Suprapubic skin (tissue), 4 donors: ENCODE measurements around the gene RNF150. TPM values are rescaled to one million over a fixed set of nuclear protein-coding genes. Genes with fewer than 3 reads are reported as not detected.

ENCODE experiments used
- DNase-seq, 2 donors: peaks; one replicate each; pipeline ENCODE4 v3.0.0-alpha.2; 2019; ENCODE audit warnings: low spot score in 2 of 2
- H3K27ac ChIP-seq: fragments of 200-600 bp; sonication (generic); one replicate; pipeline ENCODE4 v1.5.1; 2019
- H3K27me3 ChIP-seq: fragments of 200-600 bp; sonication (generic); one replicate; pipeline ENCODE4 v1.5.1; 2019
- H3K36me3 ChIP-seq: fragments of 200-600 bp; sonication (generic); one replicate; pipeline ENCODE4 v1.5.1; 2019
- H3K4me1 ChIP-seq: fragments of 200-600 bp; sonication (generic); one replicate; pipeline ENCODE4 v1.5.1; 2019
- H3K4me3 ChIP-seq: fragments of 200-600 bp; sonication (generic); one replicate; pipeline ENCODE4 v1.5.1; 2019; ENCODE audit warnings: mild to moderate bottlenecking
- H3K9me3 ChIP-seq: fragments of 200-600 bp; sonication (generic); one replicate; pipeline ENCODE4 v1.5.1; 2019
- CTCF ChIP-seq, 2 donors: fragments of 200-600 bp in 1 of 2; fragments of 450-650 bp in 1 of 2; sonication (generic) in 1 of 2; IDR thresholded peaks; one replicate each; pipeline ENCODE4 v1.5.1; 2016 to 2019; ENCODE audit warnings: antibody characterized with exemption in 2 of 2, mild to moderate bottlenecking in 1 of 2, moderate library complexity in 1 of 2
- EP300 ChIP-seq: sonication (generic); formaldehyde crosslinking; IDR thresholded peaks from one replicate; pipeline ENCODE4 v1.6.1; 2017; ENCODE audit warnings: antibody characterized with exemption
- POLR2A ChIP-seq, 2 donors: fragments of 450-650 bp; IDR thresholded peaks; one replicate each; pipeline ENCODE4 v1.6.1; 2017; ENCODE audit warnings: antibody characterized with exemption in 2 of 2, mild to moderate bottlenecking in 2 of 2, moderate library complexity in 2 of 2
- POLR2AphosphoS5 ChIP-seq, 3 donors: sonication (generic); formaldehyde crosslinking; IDR thresholded peaks; one replicate each; pipeline ENCODE4 v1.6.1; 2017; ENCODE audit warnings: antibody characterized with exemption in 3 of 3
- WGBS: methylation state at CpG from one replicate; pipeline ENCODE4 v1.1.5; 2018; 5-methylcytosine and 5-hydroxymethylcytosine counted together
- total RNA-seq, 4 donors: library from RNA; depleted of rRNA; stranded (reverse); fragments of >200 nt; gene quantifications; one replicate each; pipeline ENCODE4 v1.1.0, GENCODE V29; 2016

RNF150 gene
- total RNA-seq, 4 donors from 2014 or later, result 0.83 to 4.0 (median 2.6) TPM

DNA sequence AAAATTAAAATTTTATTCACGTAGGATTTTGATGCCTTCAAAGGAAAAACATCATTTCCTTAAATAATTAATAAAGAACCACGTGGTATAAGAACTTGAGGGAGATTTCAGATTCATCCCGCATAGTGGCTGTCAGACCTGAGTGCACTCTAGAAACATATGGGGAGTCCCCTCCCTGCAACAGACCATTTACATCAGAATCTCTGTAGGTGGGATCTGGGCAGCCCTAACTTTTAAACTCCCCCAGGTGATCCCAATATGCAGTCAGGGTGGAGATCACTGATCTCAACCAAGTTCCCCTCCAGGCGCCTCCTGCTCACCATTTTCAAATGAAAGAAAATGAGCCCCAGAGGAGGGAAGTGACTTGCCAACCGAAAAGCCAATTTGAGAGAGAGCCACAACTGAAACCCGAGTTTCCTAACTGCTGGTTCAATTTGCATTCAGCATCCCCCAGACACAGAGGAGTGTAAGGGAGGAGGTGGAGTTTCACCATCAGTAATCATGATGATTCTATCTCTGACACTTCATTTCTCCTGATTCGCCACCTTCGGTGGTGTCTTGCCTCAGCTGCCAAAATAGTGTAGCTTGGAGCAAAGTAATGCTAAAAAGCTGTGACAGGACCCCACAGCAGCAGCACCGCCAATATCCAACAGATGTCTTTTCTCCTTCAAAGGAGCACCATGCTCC is 11.4 kb downstream of the RNF150 start:
- WGBS, result 58% methylated on average over 9 of the region's 9 CpGs
- Histone ChIP-seq H3K4me1 (no peaks in the 10 kb centered on the region), H3K36me3 (no peaks in the 10 kb centered on the region), H3K4me3 (no peak overlapping the region), H3K9me3 (no peaks in the 10 kb centered on the region), H3K27me3 (no peaks in the 10 kb centered on the region), H3K27ac (no peak overlapping the region)
- no peak for DNase-seq
- no peak for TF ChIP-seq POLR2A (IDR thresholded peaks at IDR 0.05)

DNA sequence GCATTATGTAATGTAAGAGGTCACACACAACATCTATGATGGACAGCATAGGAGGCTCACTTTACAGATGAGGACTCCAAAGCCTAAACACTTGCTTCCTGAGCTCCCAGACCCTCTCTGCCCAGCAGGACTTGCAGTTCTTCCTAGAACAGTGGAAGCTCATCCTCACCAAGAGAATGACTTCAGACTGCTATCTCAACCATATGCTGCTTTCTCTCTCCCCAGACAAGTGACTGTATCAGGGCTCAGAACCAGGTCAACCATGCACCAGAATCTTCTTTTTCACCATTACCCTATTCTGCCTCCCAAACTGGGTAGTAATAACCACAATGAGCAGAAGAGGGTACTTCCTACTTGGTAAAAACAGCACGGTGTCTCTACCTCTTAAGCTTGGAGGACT is 12.2 kb downstream of the RNF150 start:
- H3K27me3 ChIP-seq, result no peaks in the 10 kb centered on the region
- DNase-seq, result no peak
- H3K4me1 ChIP-seq, result no peaks in the 10 kb centered on the region
- no peak overlapping the region for H3K4me3 ChIP-seq
- H3K27ac ChIP-seq, result no peak overlapping the region
- no peaks in the 10 kb centered on the region for H3K9me3 ChIP-seq
- 82% methylated on average over 1 of the region's 1 CpG for WGBS
- H3K36me3 ChIP-seq, result no peaks in the 10 kb centered on the region
- TF ChIP-seq POLR2A (IDR thresholded peaks at IDR 0.05) (no peak), POLR2AphosphoS5 (IDR thresholded peaks at IDR 0.05) (no peak), CTCF (IDR thresholded peaks at IDR 0.05) (no peak), EP300 (no peak)

DNA sequence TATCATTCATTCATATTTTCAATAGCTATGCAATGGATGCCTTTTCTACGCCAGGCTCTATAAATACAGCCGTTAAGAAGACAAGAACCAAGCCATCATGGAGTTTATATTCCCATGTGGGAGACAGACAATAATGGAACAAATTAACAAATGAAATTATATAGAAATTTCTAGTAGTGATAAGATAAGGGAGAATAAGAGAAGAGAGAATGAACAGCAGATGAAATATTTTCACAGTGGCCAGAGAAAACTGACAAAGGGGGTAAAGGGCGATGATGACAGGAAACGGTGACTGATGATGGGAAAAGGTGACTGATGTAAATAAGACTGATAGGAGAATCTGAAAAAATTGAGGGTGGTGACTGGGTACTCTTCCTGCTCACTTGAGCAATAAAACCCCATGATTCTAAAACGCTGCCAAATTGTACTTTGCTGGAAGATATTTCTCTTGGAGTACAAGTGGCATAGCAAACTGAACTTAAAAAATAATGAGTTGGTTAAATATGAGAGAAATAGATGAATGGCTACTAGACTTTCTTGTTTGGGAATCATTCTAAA is 13.2 kb downstream of the RNF150 start:
- 82% methylated on average over 5 of the region's 5 CpGs for WGBS
- H3K36me3 ChIP-seq, result no peaks in the 10 kb centered on the region
- DNase-seq, result no peak
- TF ChIP-seq EP300 (no peak), POLR2AphosphoS5 (IDR thresholded peaks at IDR 0.05) (no peak), POLR2A (IDR thresholded peaks at IDR 0.05) (no peak), CTCF (IDR thresholded peaks at IDR 0.05) (no peak)
- no peaks in the 10 kb centered on the region for H3K4me1 ChIP-seq
- H3K27me3 ChIP-seq, result no peaks in the 10 kb centered on the region
- H3K4me3 ChIP-seq, result no peak overlapping the region
- no peaks in the 10 kb centered on the region for H3K9me3 ChIP-seq
- no peak overlapping the region for H3K27ac ChIP-seq

GRCh38 chr4:141119071-141119470 is 14.2 kb downstream of the RNF150 start:
- WGBS, result 87% methylated on average over 1 of the region's 1 CpG
- no peak overlapping the region for H3K4me3 ChIP-seq
- H3K27me3 ChIP-seq, result no peaks in the 10 kb centered on the region
- no peak for DNase-seq
- TF ChIP-seq CTCF (IDR thresholded peaks at IDR 0.05) (no peak), POLR2AphosphoS5 (IDR thresholded peaks at IDR 0.05) (no peak), POLR2A (IDR thresholded peaks at IDR 0.05) (no peak), EP300 (no peak)
- H3K36me3 ChIP-seq, result no peaks in the 10 kb centered on the region
- no peaks in the 10 kb centered on the region for H3K4me1 ChIP-seq
- H3K9me3 ChIP-seq, result no peaks in the 10 kb centered on the region
- H3K27ac ChIP-seq, result no peak overlapping the region

DNA sequence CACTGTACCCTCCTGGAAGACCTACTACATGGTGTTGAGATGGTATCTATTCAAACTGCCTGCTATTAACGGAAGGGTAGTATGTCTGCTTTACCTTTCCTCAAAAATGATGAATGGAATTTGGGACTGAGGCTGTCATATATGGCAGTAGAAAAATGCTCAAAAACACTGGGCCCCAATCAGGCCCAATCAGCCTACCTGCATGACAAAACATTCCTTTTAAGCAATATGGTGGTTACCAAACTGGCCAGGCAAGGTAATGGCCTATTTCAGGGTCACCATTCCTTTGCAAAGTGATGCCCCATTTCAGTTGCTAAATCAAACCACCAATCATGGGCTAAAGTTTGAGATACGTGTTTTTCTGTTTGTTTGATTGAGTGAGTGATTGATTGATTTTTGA is 14.9 kb downstream of the RNF150 start:
- no peak overlapping the region for H3K4me3 ChIP-seq
- H3K4me1 ChIP-seq, result no peaks in the 10 kb centered on the region
- H3K27me3 ChIP-seq, result no peaks in the 10 kb centered on the region
- TF ChIP-seq POLR2AphosphoS5 (IDR thresholded peaks at IDR 0.05), result no peak
- no peak for TF ChIP-seq POLR2A (IDR thresholded peaks at IDR 0.05)
- TF ChIP-seq EP300, result no peak
- H3K9me3 ChIP-seq, result no peaks in the 10 kb centered on the region
- H3K36me3 ChIP-seq, result no peaks in the 10 kb centered on the region
- H3K27ac ChIP-seq, result no peak overlapping the region
- 97% methylated on average over 2 of the region's 2 CpGs for WGBS
- no peak for DNase-seq

- H3K4me1 ChIP-seq, result no peaks in the 10 kb centered on the region
- H3K27me3 ChIP-seq, result no peaks in the 10 kb centered on the region
- 83% methylated on average over 1 of the region's 1 CpG for WGBS
- no peak overlapping the region for H3K27ac ChIP-seq
- DNase-seq, result no peak
- TF ChIP-seq CTCF (IDR thresholded peaks at IDR 0.05) (no peak), POLR2A (IDR thresholded peaks at IDR 0.05) (no peak), POLR2AphosphoS5 (IDR thresholded peaks at IDR 0.05) (no peak), EP300 (no peak)
- H3K9me3 ChIP-seq, result no peaks in the 10 kb centered on the region
- H3K4me3 ChIP-seq, result no peak overlapping the region
- H3K36me3 ChIP-seq, result no peaks in the 10 kb centered on the region
These were observed 15.3 kb downstream of the RNF150 start for GRCh38 chr4:141117935-141118334.
